SJCRH30 (cell line): ENCODE data around the gene PARP12. TPM values are rescaled to one million over a fixed set of nuclear protein-coding genes. Genes with fewer than 3 reads are reported as not detected.
A peak's percentile ranks its signal among the peaks of the same experiment; 100 is the strongest.

Experiments used
- DNase-seq, 2 experiments: peaks; one replicate each; pipeline ENCODE4 v3.0.0-alpha.2; 2015 to 2020
- H3K27ac ChIP-seq: fragments of 250-450 bp; sonication (Bioruptor Pico); 2 replicates; pipeline ENCODE4 v1.5.1; 2020; ENCODE audit warnings: mild to moderate bottlenecking, moderate library complexity
- H3K27me3 ChIP-seq: fragments of 250-450 bp; sonication (Bioruptor Pico); 2 replicates; pipeline ENCODE4 v1.5.1; 2020; ENCODE audit warnings: mild to moderate bottlenecking, moderate library complexity
- H3K36me3 ChIP-seq: fragments of 250-450 bp; sonication (Bioruptor Pico); 2 replicates; pipeline ENCODE4 v1.5.1; 2020; ENCODE audit warnings: mild to moderate bottlenecking, moderate library complexity
- H3K4me1 ChIP-seq: fragments of 250-450 bp; sonication (Bioruptor Pico); 2 replicates; pipeline ENCODE4 v1.5.1; 2020; ENCODE audit warnings: mild to moderate bottlenecking, moderate library complexity
- H3K4me3 ChIP-seq: fragments of 250-450 bp; sonication (Bioruptor Pico); 2 replicates; pipeline ENCODE4 v1.5.1; 2020; ENCODE audit warnings: mild to moderate bottlenecking, moderate library complexity
- H3K9me3 ChIP-seq: fragments of 250-450 bp; sonication (Bioruptor Pico); replicated peaks from 2 replicates; pipeline ENCODE4 v1.5.1; 2020; ENCODE audit warnings: mild to moderate bottlenecking, moderate library complexity
- total RNA-seq: library from RNA; depleted of rRNA; stranded (reverse); fragments of >200 nt; shearing (Covaris generic); gene quantifications from 2 replicates; pipeline ENCODE4 v1.2.3, GENCODE V29; 2014

The PARP12 gene
- total RNA-seq, 1 experiment from 2014 or later, result not detected

- Histone ChIP-seq H3K27me3 (peaks cover 3% of the 10 kb centered on the region; the same call in 1 of the 2 replicates), H3K4me1 (no peaks in the 10 kb centered on the region), H3K27ac (no peak overlapping the region), H3K4me3 (no peak overlapping the region), H3K9me3 (no peaks in the 10 kb centered on the region), H3K36me3 (no peaks in the 10 kb centered on the region)
- no peak for DNase-seq
Observed at GRCh38 chr7:140018125-140019043, 44.4 kb downstream of the PARP12 start.

- H3K36me3 ChIP-seq, result no peaks in the 10 kb centered on the region
- H3K4me1 ChIP-seq, result no peaks in the 10 kb centered on the region
Observed at GRCh38 chr7:140017543-140017942, 45.2 kb downstream of the PARP12 start.

GRCh38 chr7:140017034-140017433, 45.7 kb downstream of the PARP12 start:
- Histone ChIP-seq H3K4me1 (no peaks in the 10 kb centered on the region), H3K36me3 (no peaks in the 10 kb centered on the region), H3K9me3 (no peaks in the 10 kb centered on the region), H3K27me3 (peaks cover 3% of the 10 kb centered on the region; the same call in 1 of the 2 replicates), H3K27ac (no peak overlapping the region), H3K4me3 (no peak overlapping the region)
- DNase-seq, result no peak

More at GRCh38 chr7:140017543-140017942, 45.2 kb downstream of the PARP12 start:
- Histone ChIP-seq H3K27me3 (peaks cover 3% of the 10 kb centered on the region; the same call in 1 of the 2 replicates), H3K9me3 (no peaks in the 10 kb centered on the region), H3K27ac (no peak overlapping the region), H3K4me3 (no peak overlapping the region)
- DNase-seq, result no peak

- Histone ChIP-seq H3K4me1 (no peaks in the 10 kb centered on the region), H3K27me3 (peaks cover 3% of the 10 kb centered on the region; the same call in 1 of the 2 replicates)
Observed at GRCh38 chr7:140016540-140016939, 46.2 kb downstream of the PARP12 start.

GRCh38 chr7:140015471-140015970, 47.2 kb downstream of the PARP12 start:
- Histone ChIP-seq H3K27me3 (peaks cover 3% of the 10 kb centered on the region; the same call in 1 of the 2 replicates), H3K4me1 (no peaks in the 10 kb centered on the region), H3K9me3 (no peaks in the 10 kb centered on the region), H3K4me3 (no peak overlapping the region), H3K27ac (no peak overlapping the region), H3K36me3 (no peaks in the 10 kb centered on the region)
- DNase-seq, result no peak

More at GRCh38 chr7:140016540-140016939, 46.2 kb downstream of the PARP12 start:
- Histone ChIP-seq H3K4me3 (no peak overlapping the region), H3K27ac (no peak overlapping the region), H3K36me3 (no peaks in the 10 kb centered on the region), H3K9me3 (no peaks in the 10 kb centered on the region)
- DNase-seq, result no peak

GRCh38 chr7:140014123-140014522, 48.6 kb downstream of the PARP12 start:
- Histone ChIP-seq H3K4me1 (no peaks in the 10 kb centered on the region), H3K9me3 (no peaks in the 10 kb centered on the region), H3K27me3 (peaks cover 3% of the 10 kb centered on the region; the same call in 1 of the 2 replicates), H3K36me3 (no peaks in the 10 kb centered on the region), H3K27ac (no peak overlapping the region), H3K4me3 (no peak overlapping the region)
- DNase-seq, result no peak

- no peaks in the 10 kb centered on the region for H3K4me1 ChIP-seq
- no peak overlapping the region for H3K4me3 ChIP-seq
- no peaks in the 10 kb centered on the region for H3K36me3 ChIP-seq
- H3K9me3 ChIP-seq, result no peaks in the 10 kb centered on the region
- H3K27ac ChIP-seq, result no peak overlapping the region
- peaks cover 3% of the 10 kb centered on the region; the same call in 1 of the 2 replicates for H3K27me3 ChIP-seq
- no peak for DNase-seq
Observed at GRCh38 chr7:140013676-140014075, 49.1 kb downstream of the PARP12 start.

- DNase-seq, result no peak
- no peaks in the 10 kb centered on the region for H3K27me3 ChIP-seq
- no peak overlapping the region for H3K4me3 ChIP-seq
- H3K27ac ChIP-seq, result no peak overlapping the region
- H3K9me3 ChIP-seq, result no peaks in the 10 kb centered on the region
- no peaks in the 10 kb centered on the region for H3K36me3 ChIP-seq
- H3K4me1 ChIP-seq, result no peaks in the 10 kb centered on the region
Observed at GRCh38 chr7:140010194-140010895, 52.4 kb downstream of the PARP12 start.

- no peak overlapping the region for H3K27ac ChIP-seq
- H3K9me3 ChIP-seq, result no peaks in the 10 kb centered on the region
- H3K36me3 ChIP-seq, result no peaks in the 10 kb centered on the region
- no peak for DNase-seq
- no peaks in the 10 kb centered on the region for H3K4me1 ChIP-seq
- H3K27me3 ChIP-seq, result no peaks in the 10 kb centered on the region
- H3K4me3 ChIP-seq, result no peak overlapping the region
Observed at GRCh38 chr7:140009735-140010134, 53.0 kb downstream of the PARP12 start.

GRCh38 chr7:140008755-140009610, 53.8 kb downstream of the PARP12 start:
- Histone ChIP-seq H3K36me3 (no peaks in the 10 kb centered on the region), H3K9me3 (no peaks in the 10 kb centered on the region), H3K4me3 (no peak overlapping the region), H3K27me3 (no peaks in the 10 kb centered on the region), H3K4me1 (no peaks in the 10 kb centered on the region), H3K27ac (no peak overlapping the region)
- no peak for DNase-seq

GRCh38 chr7:140007051-140007690, 55.6 kb downstream of the PARP12 start:
- Histone ChIP-seq H3K4me1 (no peaks in the 10 kb centered on the region), H3K36me3 (no peaks in the 10 kb centered on the region), H3K27me3 (no peaks in the 10 kb centered on the region), H3K9me3 (no peaks in the 10 kb centered on the region), H3K27ac (no peak overlapping the region), H3K4me3 (no peak overlapping the region)
- DNase-seq, result no peak

GRCh38 chr7:140006600-140006999, 56.2 kb downstream of the PARP12 start:
- Histone ChIP-seq H3K4me1 (no peaks in the 10 kb centered on the region), H3K4me3 (no peak overlapping the region), H3K27me3 (no peaks in the 10 kb centered on the region), H3K36me3 (no peaks in the 10 kb centered on the region), H3K27ac (no peak overlapping the region), H3K9me3 (no peaks in the 10 kb centered on the region)
- no peak for DNase-seq

- Histone ChIP-seq H3K4me3 (no peak overlapping the region), H3K4me1 (no peaks in the 10 kb centered on the region), H3K9me3 (no peaks in the 10 kb centered on the region), H3K27me3 (no peaks in the 10 kb centered on the region), H3K36me3 (no peaks in the 10 kb centered on the region), H3K27ac (no peak overlapping the region)
- DNase-seq, result peak; percentile 48 to 60
Observed at GRCh38 chr7:140005754-140006503, 56.8 kb downstream of the PARP12 start.
